HG03103 (cell line): ENCODE measurements around the gene HIVEP3.
"Not testable (repeated sequence)": the region's sequence is repeated elsewhere in the genome, so short reads cannot be mapped to it uniquely, and the experiment has no call there.

ENCODE experiments used
- ATAC-seq: cut with Tn5 transposase; IDR thresholded peaks from one replicate; pipeline ENCODE4 v1.9.1; 2021; ENCODE audit warnings: low read depth; ENCODE audit not compliant: unreplicated experiment

HIVEP3 gene

GRCh38 chr1:41918450-41919043 lies at the start of gene HIVEP3:
Gene HIVEP3, minus strand, starts transcription at chr1:41918922.
- ATAC-seq, result no peak

GRCh38 chr1:41964400-41964799 lies 45.7 kb upstream of the HIVEP3 start:
- no peak for ATAC-seq

- no peak for ATAC-seq
These were observed 44.9 kb upstream of the HIVEP3 start for GRCh38 chr1:41963636-41964035.

GRCh38 chr1:41958015-41958673 lies 39.4 kb upstream of the HIVEP3 start:
- no peak for ATAC-seq

GRCh38 chr1:41957568-41957967 lies 38.8 kb upstream of the HIVEP3 start:
- no peak for ATAC-seq

GRCh38 chr1:41955461-41956159 lies 36.9 kb upstream of the HIVEP3 start:
- no peak for ATAC-seq

- ATAC-seq, result no peak
These were observed 35.8 kb upstream of the HIVEP3 start for GRCh38 chr1:41954533-41954944.

- no peak for ATAC-seq
These were observed 34.6 kb upstream of the HIVEP3 start for GRCh38 chr1:41953291-41953690.

- ATAC-seq, result no peak
These were observed 33.5 kb upstream of the HIVEP3 start for GRCh38 chr1:41952208-41952607.

- not testable (repeated sequence) for ATAC-seq
These were observed 32.8 kb upstream of the HIVEP3 start for GRCh38 chr1:41951492-41951891.

GRCh38 chr1:41950820-41951219 lies 32.1 kb upstream of the HIVEP3 start:
- ATAC-seq, result no peak

- not testable (repeated sequence) for ATAC-seq
These were observed 27.2 kb upstream of the HIVEP3 start for GRCh38 chr1:41945946-41946345.

GRCh38 chr1:41943717-41944116 lies 25.0 kb upstream of the HIVEP3 start:
- no peak for ATAC-seq

GRCh38 chr1:41942278-41942677 lies 23.6 kb upstream of the HIVEP3 start:
- no peak for ATAC-seq

GRCh38 chr1:41941381-41941780 lies 22.7 kb upstream of the HIVEP3 start:
- ATAC-seq, result no peak

GRCh38 chr1:41939194-41939593 lies 20.5 kb upstream of the HIVEP3 start:
- no peak for ATAC-seq

GRCh38 chr1:41936107-41936506 lies 17.4 kb upstream of the HIVEP3 start:
- ATAC-seq, result no peak

GRCh38 chr1:41935226-41935625 lies 16.5 kb upstream of the HIVEP3 start:
- no peak for ATAC-seq

GRCh38 chr1:41933106-41933505 lies 14.4 kb upstream of the HIVEP3 start:
- ATAC-seq, result no peak

GRCh38 chr1:41931578-41931977 lies 12.9 kb upstream of the HIVEP3 start:
- ATAC-seq, result no peak

GRCh38 chr1:41927118-41927517 lies 8.4 kb upstream of the HIVEP3 start:
- ATAC-seq, result no peak

- ATAC-seq, result no peak
These were observed 7.0 kb upstream of the HIVEP3 start for GRCh38 chr1:41925712-41926111.
